PC-3 (cell line): ENCODE data around the gene SWSAP1. TPM values are rescaled to one million over a fixed set of nuclear protein-coding genes. Genes with fewer than 3 reads are reported as not detected.
A peak's percentile ranks its signal among the peaks of the same experiment; 100 is the strongest.
"Not testable (repeated sequence)": the region's sequence is repeated elsewhere in the genome, so short reads cannot be mapped to it uniquely, and the experiment has no call there.

Source experiments
- ATAC-seq: fragments of 200-7000 bp; cut with Tn5 transposase; 2 replicates; pipeline ENCODE4 v1.9.1; 2020; ENCODE audit warnings: mild to moderate bottlenecking, moderate library complexity
- BruUV-seq: library from RNA; stranded (reverse); fragments of 400-500 nt; replicated peaks from 2 replicates; lab custom pipeline; 2021; lab: Mats Ljungman, UMichigan
- CTCF ChIA-PET: fragments of 300-600 bp; sonication (Branson Sonifier 250); formaldehyde crosslinking; loops from one replicate; lab custom pipeline; 2022; ENCODE audit warnings: antibody characterized with exemption; lab: Charles Lee
- POLR2A ChIA-PET: fragments of 300-600 bp; sonication (Branson Sonifier 250); formaldehyde crosslinking; loops from one replicate; lab custom pipeline; 2022; ENCODE audit warnings: antibody characterized with exemption; ENCODE audit not compliant: unreplicated experiment; lab: Charles Lee
- DNase-seq: peaks from one replicate; pipeline ENCODE4 v3.0.0-alpha.2; 2015
- H2AFZ ChIP-seq: fragments of 300-600 bp; sonication (generic); 2 replicates; pipeline ENCODE4 v1.6.0; 2016; ENCODE audit warnings: antibody characterized with exemption, low read length
- H3F3A ChIP-seq: fragments of 300-600 bp; sonication (generic); one replicate; pipeline ENCODE4 v1.6.0; 2017; ENCODE audit warnings: antibody characterized with exemption, low read length, control low read depth, mild to moderate bottlenecking; ENCODE audit not compliant: unreplicated experiment
- H3K27ac ChIP-seq: fragments of 300-600 bp; sonication (generic); 2 replicates; pipeline ENCODE4 v1.5.1; 2016; ENCODE audit warnings: mild to moderate bottlenecking, low read length
- H3K27me3 ChIP-seq: fragments of 300-600 bp; sonication (generic); 2 replicates; pipeline ENCODE4 v1.6.1; 2016; ENCODE audit warnings: low read length, mixed read lengths
- H3K36me3 ChIP-seq: fragments of 300-600 bp; sonication (generic); 2 replicates; pipeline ENCODE4 v1.6.1; 2016; ENCODE audit warnings: low read depth, mixed run types, low read length, mixed read lengths
- H3K4me1 ChIP-seq: fragments of 300-600 bp; sonication (generic); 2 replicates; pipeline ENCODE4 v1.5.1; 2016; ENCODE audit warnings: low read length; ENCODE audit not compliant: insufficient read depth
- H3K4me2 ChIP-seq: fragments of 300-600 bp; sonication (generic); 2 replicates; pipeline ENCODE4 v1.6.0; 2016; ENCODE audit warnings: low read length
- H3K4me3 ChIP-seq: fragments of 300-600 bp; sonication (generic); 2 replicates; pipeline ENCODE4 v1.5.1; 2016; ENCODE audit warnings: mild to moderate bottlenecking, low read length, mixed read lengths
- H3K79me2 ChIP-seq: fragments of 300-600 bp; sonication (generic); 2 replicates; pipeline ENCODE4 v1.6.1; 2017; ENCODE audit warnings: low read length, mixed read lengths
- H3K9ac ChIP-seq: fragments of 300-600 bp; sonication (generic); 2 replicates; pipeline ENCODE4 v1.6.0; 2016; ENCODE audit warnings: mild to moderate bottlenecking, low read length
- H3K9me2 ChIP-seq: fragments of 300-600 bp; sonication (generic); replicated peaks from 2 replicates; pipeline ENCODE4 v1.6.1; 2016; ENCODE audit warnings: mixed run types, low read length, mixed read lengths
- H3K9me3 ChIP-seq: fragments of 300-600 bp; sonication (generic); 2 replicates; pipeline ENCODE4 v1.6.1; 2016; ENCODE audit warnings: low read length, mixed read lengths
- H4K20me1 ChIP-seq: fragments of 300-600 bp; sonication (generic); 2 replicates; pipeline ENCODE4 v1.6.1; 2016; ENCODE audit warnings: low read length, mixed read lengths
- CTCF ChIP-seq: fragments of 300-600 bp; sonication (generic); conservative IDR thresholded peaks from 2 replicates; pipeline ENCODE4 v1.5.1; 2017; ENCODE audit warnings: antibody characterized with exemption, low read depth, mild to moderate bottlenecking, low read length
- EZH2 ChIP-seq: fragments of 300-600 bp; sonication (generic); IDR thresholded peaks from one replicate; pipeline ENCODE4 v1.6.1; 2017; ENCODE audit warnings: antibody characterized with exemption, mild to moderate bottlenecking, low read length; ENCODE audit not compliant: unreplicated experiment
- EZH2phosphoT487 ChIP-seq: fragments of 300-600 bp; sonication (generic); IDR thresholded peaks from 2 replicates; pipeline ENCODE4 v1.6.1; 2018; ENCODE audit warnings: mild to moderate bottlenecking, antibody characterized with exemption, low read length, borderline replicate concordance
- intact Hi-C: fragments of 100-400 bp; cut with micrococcal nuclease; formaldehyde crosslinking; loops from 2 replicates; pipeline ENCODE4 v1.9.0; 2023
- total RNA-seq: library from RNA; depleted of rRNA; stranded (reverse); fragments of >200 nt; gene quantifications from 2 replicates; pipeline ENCODE4 v1.2.3, GENCODE V29; 2014

SWSAP1 gene
- total RNA-seq, 1 experiment from 2014 or later: 6.1 TPM

- H3K4me2 ChIP-seq: peak overlapping the region; percentile 84
- DNase-seq: peak; percentile 55
- POLR2A ChIA-PET: no interaction called here
- intact Hi-C loops: loop anchor here (2.0 kb wide), 1 partner anchor 55 kb away; no protein-coding TSS in a partner anchor
- CTCF ChIA-PET: no interaction called here
- 0 out of 2 replicates have a peak overlapping the region, but pooled peaks have one; percentile 25 for H3K27ac ChIP-seq
- H3F3A ChIP-seq: no peaks in the 10 kb centered on the region
- H3K4me3 ChIP-seq: no peak overlapping the region
- no peaks in the 10 kb centered on the region for H3K9me2 ChIP-seq
- H3K36me3 ChIP-seq: no peaks in the 10 kb centered on the region
- no TSS peak for BruUV-seq
- TF ChIP-seq EZH2 (no peak), CTCF (no peak), EZH2phosphoT487 (no peak)
- no peak overlapping the region for H2AFZ ChIP-seq
- no peak overlapping the region for H3K9ac ChIP-seq
- no peaks in the 10 kb centered on the region for H3K27me3 ChIP-seq
- ATAC-seq: no peak
- H3K79me2 ChIP-seq: peaks cover 22% of the 10 kb centered on the region
- H4K20me1 ChIP-seq: no peaks in the 10 kb centered on the region
- H3K4me1 ChIP-seq: peaks cover 36% of the 10 kb centered on the region
- no peaks in the 10 kb centered on the region for H3K9me3 ChIP-seq
These were observed 26.9 kb upstream of the SWSAP1 start for GRCh38 chr19:11347546-11348039.

- Histone ChIP-seq H3K9me3 (no peaks in the 10 kb centered on the region), H3K4me2 (no peak overlapping the region), H3K79me2 (peaks cover 11% of the 10 kb centered on the region), H3K9me2 (no peaks in the 10 kb centered on the region), H3F3A (no peaks in the 10 kb centered on the region), H2AFZ (no peak overlapping the region), H3K36me3 (no peaks in the 10 kb centered on the region), H3K9ac (no peak overlapping the region), H3K27me3 (no peaks in the 10 kb centered on the region), H3K4me1 (peaks cover 26% of the 10 kb centered on the region), H4K20me1 (no peaks in the 10 kb centered on the region), H3K4me3 (no peak overlapping the region), H3K27ac (no peak overlapping the region)
- no TSS peak for BruUV-seq
- intact Hi-C loops: no loop called here
- TF ChIP-seq CTCF: no peak
- TF ChIP-seq EZH2phosphoT487: no peak
- TF ChIP-seq EZH2: no peak
- CTCF ChIA-PET: no interaction called here
- ATAC-seq (no peak), DNase-seq (no peak)
- POLR2A ChIA-PET: no interaction called here
These were observed 25.3 kb upstream of the SWSAP1 start for GRCh38 chr19:11349171-11349570.

GRCh38 chr19:11354102-11354501 lies 20.4 kb upstream of the SWSAP1 start:
- H3K27me3 ChIP-seq, H3K4me1 ChIP-seq, H3K9me3 ChIP-seq, DNase-seq, H3F3A ChIP-seq, H3K9me2 ChIP-seq, POLR2A ChIA-PET, ATAC-seq, H2AFZ ChIP-seq, H4K20me1 ChIP-seq, H3K4me3 ChIP-seq, BruUV-seq, H3K9ac ChIP-seq, intact Hi-C loops, H3K27ac ChIP-seq, H3K4me2 ChIP-seq, H3K36me3 ChIP-seq: not testable (repeated sequence)
- CTCF ChIA-PET: interaction anchor here (0.6 kb wide), 1 partner anchor 21 kb away, joined by 10 read pairs; the partner anchor contains the start of gene SWSAP1
- peaks cover 13% of the 10 kb centered on the region for H3K79me2 ChIP-seq
